NCI-H1930 (cell line): ENCODE measurements around the gene KCNJ9.
"Not testable (repeated sequence)": the region's sequence is repeated elsewhere in the genome, so short reads cannot be mapped to it uniquely, and the experiment has no call there.

ENCODE experiments used
- DNase-seq, 2 experiments: peaks; one replicate each; lab custom pipeline; 2025; lab: John Stamatoyannopoulos, UW

The KCNJ9 gene

GRCh38 chr1:160125746-160126145, 44.4 kb downstream of the KCNJ9 start:
- DNase-seq: no peak

DNA sequence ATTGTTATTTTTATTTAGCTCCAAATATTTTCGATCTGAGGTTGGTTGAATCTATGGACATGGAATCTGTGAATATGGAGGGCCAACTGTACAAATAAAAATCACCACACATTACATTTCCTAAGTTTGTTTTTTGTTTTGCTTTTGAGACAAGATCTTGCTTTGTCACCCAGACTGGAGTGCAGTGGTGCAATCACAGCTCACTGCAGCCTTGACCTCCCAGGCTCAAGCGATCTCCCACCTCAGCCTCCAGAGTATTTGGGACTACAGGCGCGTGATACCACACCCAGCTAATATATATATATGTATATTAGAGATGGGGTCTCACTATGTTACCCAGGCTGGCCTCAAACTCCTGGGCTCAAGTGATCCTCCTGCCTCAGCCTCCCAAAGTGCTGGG, 45.0 kb downstream of the KCNJ9 start:
- not testable (repeated sequence) for DNase-seq

DNA sequence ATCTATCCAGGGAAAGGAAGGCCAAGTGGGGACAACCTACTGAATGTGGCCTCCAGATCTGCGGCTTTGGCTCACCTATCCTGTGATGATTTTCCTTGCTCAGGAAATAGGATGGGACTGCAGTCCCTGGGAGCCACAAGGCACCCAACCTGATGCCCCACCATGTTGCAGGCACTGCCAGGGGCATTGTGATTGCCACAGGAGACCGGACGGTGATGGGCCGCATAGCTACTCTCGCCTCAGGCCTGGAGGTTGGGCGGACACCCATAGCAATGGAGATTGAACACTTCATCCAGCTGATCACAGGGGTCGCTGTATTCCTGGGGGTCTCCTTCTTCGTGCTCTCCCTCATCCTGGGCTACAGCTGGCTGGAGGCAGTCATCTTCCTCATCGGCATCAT, 46.0 kb downstream of the KCNJ9 start:
- DNase-seq: no peak

- DNase-seq: no peak
Observed at GRCh38 chr1:160127865-160128523, 46.7 kb downstream of the KCNJ9 start.

- no peak for DNase-seq
Observed at GRCh38 chr1:160128636-160129035, 47.3 kb downstream of the KCNJ9 start.

- no peak for DNase-seq
Observed at GRCh38 chr1:160129046-160129445, 47.7 kb downstream of the KCNJ9 start.

DNA sequence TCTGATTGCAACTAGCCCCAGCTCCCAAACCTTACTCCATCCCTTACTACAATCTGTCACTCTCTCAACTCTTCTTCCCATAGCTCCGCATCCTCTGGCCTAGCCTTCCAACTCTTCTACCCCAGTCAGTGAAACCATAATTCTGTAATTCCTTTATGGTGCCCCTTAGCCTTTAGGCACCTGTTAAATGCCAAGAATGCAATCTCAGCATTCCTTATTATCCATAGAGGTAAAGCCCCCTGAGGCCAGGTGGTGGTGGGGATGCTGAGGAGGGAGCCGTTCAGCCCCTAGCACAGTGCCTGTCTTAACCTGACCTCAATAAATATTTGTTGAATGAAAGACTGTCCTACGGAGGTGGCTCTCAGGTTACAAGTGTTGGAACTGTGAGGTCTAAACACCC, 48.2 kb downstream of the KCNJ9 start:
- no peak for DNase-seq

GRCh38 chr1:160129966-160130365, 48.6 kb downstream of the KCNJ9 start:
- DNase-seq: no peak

GRCh38 chr1:160130486-160130885, 49.1 kb downstream of the KCNJ9 start:
- DNase-seq: no peak

DNA sequence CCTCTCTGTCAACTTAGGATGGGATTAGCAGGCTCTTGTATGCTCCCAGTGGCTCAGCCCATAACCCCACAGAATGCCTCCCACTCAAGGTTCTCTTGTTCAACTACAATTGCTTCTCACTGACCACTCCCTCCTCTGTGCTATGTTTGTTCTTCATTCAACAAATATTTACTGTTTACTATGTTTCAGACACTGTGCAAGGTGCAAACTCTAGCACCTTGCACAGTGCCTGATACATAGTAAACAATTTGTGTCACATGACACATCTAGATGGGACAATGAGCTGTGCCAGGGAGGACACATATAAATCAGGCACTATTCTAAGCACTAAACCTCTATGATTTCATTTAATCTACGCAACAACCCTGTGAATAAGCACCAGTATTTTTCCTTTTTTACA, 49.6 kb downstream of the KCNJ9 start:
- DNase-seq: no peak

DNA sequence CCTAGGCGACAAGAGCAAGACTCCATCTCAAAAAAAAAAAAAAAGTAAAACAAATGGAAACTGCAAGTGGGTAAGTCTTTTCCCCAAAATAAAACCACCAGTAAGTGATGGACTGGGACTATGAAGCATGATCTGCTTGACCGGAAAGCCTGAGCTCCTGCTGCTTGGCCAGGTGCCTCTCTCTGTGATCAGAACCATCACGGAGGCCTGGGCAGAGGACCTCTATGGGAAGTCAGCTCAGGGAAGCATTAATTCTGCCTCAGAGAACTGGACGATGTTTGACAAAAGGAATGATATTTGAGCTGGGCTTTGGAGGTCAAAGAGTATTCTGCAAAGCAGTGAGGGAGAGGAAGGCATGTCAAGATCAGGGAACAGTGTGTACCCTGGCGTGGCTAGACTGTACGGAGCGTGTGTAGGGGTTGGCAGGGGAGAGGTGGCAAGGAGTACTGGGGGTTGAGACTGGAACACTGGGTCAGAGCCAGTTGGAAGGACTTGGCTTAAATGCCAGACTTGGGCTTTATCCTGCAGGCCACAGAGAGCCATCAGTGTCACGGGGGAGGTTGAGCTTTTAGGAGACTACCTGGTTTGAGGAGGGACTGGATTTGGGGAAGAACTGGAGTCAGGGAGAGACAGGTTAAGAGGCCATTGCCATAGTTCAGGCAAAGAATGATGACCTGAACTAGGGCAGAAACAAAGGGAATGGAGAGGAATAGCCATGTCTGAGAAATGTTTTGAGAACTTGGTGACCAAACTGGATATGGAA, 50.6 kb downstream of the KCNJ9 start:
- DNase-seq: no peak

DNA sequence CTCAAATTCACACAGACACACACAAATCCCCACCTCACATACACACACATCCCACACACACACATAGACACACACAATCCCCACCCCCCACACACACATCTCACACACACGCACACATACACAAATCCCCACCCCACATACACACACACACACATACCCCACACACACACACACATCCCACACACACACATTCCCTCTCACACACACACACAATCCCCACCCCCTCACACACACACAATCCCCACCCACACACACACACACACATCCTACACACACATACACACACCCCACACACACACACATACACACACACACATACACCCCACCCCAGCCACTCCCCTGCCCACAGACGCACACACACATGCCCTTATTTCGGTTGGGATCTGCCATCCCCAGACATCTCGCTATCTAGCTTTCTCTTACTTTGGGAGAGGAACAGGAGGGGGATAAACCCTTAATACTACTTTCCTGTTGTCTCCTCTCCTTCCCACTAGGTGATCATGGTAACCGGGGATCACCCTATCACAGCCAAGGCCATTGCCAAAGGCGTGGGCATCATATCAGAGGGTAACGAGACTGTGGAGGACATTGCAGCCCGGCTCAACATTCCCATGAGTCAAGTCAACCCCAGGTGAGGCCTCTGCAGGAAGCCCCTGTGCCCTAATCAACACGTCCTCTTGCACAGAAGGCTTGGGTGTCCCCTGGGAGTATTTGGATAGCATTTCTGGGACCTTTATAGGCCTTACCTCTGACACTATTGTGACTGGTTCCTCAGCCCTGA, 52.8 kb downstream of the KCNJ9 start:
- DNase-seq: no peak

GRCh38 chr1:160134791-160135572, 53.6 kb downstream of the KCNJ9 start:
- no peak for DNase-seq

GRCh38 chr1:160136121-160136925, 55.0 kb downstream of the KCNJ9 start:
- DNase-seq: no peak

DNA sequence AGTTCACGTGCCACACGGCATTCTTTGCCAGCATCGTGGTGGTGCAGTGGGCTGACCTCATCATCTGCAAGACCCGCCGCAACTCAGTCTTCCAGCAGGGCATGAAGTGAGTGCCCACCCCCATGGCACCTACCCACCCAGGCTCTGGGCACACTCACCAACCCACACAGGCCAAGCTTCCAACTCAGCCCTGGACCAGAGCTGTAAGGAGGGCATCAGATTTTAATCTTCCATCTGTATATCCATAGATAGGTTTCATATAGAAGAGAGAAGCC, 55.5 kb downstream of the KCNJ9 start:
- no peak for DNase-seq

DNA sequence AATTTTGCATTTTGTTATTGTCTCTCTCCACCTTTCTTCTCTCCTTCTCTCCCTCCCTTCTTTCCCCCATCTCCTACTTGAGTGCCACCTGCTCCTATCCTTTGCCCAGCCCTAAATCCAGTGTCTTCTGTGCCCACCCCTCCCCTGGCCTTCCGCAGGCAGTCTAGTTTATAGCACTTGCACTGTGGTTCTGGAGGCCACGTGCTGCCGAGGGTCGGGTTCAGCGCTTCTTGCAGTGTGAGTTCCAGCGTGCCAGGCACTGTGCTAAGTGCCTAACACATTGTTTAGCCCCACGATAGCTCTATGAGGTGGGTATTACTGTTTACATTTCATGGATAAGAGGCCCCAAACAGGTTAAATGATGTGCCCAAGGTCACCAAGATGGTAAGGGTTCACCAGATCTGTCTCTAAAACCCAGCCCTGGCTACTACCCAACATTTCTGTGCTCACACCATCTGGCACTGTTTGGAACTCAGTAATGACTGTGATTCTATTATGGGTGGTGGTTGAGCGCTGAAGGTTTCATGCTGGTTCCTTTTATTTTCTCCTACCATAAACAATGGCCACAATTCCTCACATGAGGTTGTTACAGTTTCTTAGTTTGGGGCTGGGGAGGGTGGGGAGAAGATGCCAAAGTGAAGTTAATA, 56.0 kb downstream of the KCNJ9 start:
- no peak for DNase-seq

- no peak for DNase-seq
Observed at GRCh38 chr1:160139840-160140239, 58.5 kb downstream of the KCNJ9 start.
